DMS 273 (cell line): ENCODE results near the gene TRIM58.

Experiments
- DNase-seq: peaks from one replicate; lab custom pipeline; 2025; ENCODE audit not compliant: unreplicated experiment; lab: John Stamatoyannopoulos, UW

The TRIM58 gene, protein sequence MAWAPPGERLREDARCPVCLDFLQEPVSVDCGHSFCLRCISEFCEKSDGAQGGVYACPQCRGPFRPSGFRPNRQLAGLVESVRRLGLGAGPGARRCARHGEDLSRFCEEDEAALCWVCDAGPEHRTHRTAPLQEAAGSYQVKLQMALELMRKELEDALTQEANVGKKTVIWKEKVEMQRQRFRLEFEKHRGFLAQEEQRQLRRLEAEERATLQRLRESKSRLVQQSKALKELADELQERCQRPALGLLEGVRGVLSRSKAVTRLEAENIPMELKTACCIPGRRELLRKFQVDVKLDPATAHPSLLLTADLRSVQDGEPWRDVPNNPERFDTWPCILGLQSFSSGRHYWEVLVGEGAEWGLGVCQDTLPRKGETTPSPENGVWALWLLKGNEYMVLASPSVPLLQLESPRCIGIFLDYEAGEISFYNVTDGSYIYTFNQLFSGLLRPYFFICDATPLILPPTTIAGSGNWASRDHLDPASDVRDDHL

DNA sequence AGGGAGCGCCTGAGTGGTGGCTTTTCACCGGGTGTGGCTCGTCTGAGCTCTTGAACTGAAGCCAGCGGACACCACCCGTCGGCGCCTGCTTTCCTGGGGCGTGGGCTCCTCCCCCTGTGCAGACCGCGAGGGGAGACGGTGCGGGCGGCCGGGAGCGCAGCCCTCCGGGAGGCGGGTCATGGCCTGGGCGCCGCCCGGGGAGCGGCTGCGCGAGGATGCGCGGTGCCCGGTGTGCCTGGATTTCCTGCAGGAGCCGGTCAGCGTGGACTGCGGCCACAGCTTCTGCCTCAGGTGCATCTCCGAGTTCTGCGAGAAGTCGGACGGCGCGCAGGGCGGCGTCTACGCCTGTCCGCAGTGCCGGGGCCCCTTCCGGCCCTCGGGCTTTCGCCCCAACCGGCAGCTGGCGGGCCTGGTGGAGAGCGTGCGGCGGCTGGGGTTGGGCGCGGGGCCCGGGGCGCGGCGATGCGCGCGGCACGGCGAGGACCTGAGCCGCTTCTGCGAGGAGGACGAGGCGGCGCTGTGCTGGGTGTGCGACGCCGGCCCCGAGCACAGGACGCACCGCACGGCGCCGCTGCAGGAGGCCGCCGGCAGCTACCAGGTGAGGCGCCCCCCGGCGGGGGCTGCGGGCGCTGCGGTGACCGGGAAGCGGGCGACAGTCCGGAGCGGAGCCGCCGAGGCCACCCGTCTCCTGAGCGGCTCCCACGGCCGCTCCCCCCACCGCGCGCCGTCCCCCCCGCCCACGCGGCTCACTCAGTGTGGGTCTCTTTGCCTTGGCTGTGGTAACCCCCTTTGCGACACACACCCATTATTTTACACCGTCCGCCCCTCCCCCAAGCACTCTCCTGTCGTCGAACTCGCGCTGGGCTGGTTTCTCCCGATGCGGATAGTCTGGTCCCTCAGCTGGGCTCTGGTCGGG is at the start of gene TRIM58:
TSS of gene TRIM58 (plus strand) at position 119 of the 916 bp plus-strand sequence. CDS start at position 179, 60 bp downstream.
- no peak for DNase-seq

GRCh38 chr1:247812637-247813036 is 44.4 kb upstream of the TRIM58 start:
- no peak for DNase-seq

DNA sequence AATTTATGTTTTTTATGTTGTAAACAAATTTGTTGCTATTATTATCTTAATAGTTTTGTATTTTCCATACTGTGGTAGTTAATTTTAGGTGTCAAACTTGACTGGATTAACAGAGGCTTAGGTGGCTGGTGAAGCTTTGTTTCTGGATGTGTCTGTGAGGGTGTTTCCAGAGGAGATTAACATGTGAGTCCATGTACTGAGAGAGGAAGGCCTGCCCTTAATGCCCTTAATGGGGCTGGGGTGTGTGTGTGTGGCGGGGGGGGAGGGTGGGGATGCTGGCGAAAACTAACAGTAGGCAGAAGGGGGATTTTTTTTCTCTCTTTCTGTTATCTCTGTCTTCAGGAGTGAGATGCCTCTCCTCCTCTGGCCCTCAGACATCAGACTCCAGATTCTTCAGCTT is 34.9 kb upstream of the TRIM58 start:
- no peak for DNase-seq

DNA sequence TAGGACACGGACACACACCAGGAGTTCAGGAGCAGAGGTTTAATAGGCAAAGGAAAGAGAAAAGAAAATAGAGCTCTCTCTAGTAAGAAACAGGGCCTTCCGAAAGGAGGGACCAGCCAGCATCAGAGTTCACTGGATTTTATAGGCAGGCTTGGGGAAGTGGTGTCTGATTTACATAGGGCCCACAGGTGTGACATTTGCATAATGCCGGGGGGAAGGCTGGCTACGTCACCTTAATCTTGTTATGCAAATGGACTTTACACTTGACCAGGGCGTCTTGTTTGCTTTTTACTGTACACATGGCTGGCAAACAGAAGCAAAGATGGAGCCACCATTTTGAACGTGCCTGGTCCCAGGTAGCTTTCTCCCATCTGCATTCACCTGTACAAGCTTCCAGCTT is 33.0 kb upstream of the TRIM58 start, which contains the start of gene OR14A16:
TSS of gene OR14A16 (minus strand) at position 97 of the 400 bp plus-strand sequence. CDS start 8,390 bp downstream, outside the sequence.
- no peak for DNase-seq

DNA sequence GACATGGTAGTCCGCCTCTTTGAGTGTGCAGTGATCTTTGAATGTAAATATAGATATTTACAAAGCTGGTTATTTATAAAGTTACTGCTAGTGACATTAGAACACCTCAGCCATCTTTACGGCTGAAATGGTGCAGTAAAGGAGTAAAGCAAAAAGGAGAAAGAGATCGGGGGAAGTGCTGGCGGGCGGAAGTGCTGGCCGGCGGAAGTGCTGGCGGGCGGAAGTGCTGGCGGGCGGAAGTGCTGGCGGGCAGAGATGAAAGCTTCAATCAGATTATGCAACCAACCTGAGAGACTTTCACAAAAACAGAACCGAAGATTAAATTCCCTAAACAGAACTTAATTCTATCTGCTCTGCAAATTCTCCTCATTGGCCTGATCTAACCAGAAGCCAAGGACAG is 31.6 kb upstream of the TRIM58 start:
- DNase-seq = no peak

DNA sequence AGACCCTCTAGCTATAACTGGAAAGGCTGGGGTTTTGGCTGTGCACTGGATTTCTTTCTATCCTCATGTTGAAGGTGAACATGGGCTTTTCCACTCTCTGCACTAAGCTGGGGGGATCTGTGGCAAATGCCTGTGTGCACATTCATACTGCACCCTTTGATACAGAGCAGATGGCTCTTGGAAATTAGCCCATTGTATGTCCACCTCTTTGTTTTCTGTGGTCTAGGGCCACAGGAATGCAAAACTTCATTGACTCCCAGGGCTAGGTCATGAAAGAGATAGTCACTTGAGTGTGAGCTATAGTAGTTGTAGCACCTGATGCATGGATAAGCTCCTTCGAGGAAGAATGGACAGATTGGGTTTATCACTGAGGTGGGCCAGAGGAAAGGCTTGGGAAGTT is 27.3 kb upstream of the TRIM58 start:
- DNase-seq = no peak

DNA sequence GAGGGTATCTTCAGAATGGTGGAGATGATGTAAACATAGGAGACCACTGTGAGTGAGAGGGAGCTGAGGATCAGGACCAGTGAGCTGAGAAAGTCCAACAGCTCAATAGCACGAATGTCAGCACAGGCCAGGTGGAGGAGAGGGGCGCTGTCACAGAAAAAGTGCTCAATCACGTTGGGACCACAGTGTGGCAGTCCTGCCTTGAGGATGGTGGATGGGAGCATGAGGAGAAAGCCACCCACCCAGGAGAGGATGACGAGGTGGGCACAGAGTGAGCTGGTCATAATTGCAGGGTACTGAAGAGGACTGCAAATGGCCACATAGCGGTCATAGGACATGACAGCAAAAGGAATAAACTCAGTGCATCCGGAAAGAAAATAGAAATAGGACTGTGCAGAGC is 23.4 kb upstream of the TRIM58 start:
- DNase-seq = no peak

GRCh38 chr1:247840818-247841217 is 16.2 kb upstream of the TRIM58 start:
- DNase-seq = no peak

- DNase-seq = no peak
These were observed 15.2 kb upstream of the TRIM58 start, which contains the start of gene OR11L1 for GRCh38 chr1:247841796-247842195. Gene OR11L1 (minus strand): TSS chr1:247841896. CDS start chr1:247841896, 0 bp downstream.

DNA sequence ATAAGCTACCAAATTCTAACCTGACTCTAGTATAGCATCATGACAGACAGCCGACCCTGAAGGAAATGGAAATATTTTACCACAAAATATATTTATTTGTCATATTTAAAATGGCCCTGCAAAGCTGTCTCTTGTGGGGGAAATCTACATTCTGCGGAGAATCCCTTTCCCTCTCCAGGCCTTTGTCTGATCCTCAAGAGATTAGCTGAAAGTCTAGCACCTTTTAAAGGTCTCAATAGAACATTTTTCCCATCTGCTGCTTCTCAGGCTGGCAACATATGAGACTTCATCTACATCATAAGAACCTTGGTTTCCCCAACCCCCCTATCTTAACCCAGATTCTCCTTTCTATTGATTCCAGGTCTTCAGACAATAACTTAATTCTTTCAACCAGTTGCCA is 13.6 kb upstream of the TRIM58 start:
- DNase-seq = no peak

DNA sequence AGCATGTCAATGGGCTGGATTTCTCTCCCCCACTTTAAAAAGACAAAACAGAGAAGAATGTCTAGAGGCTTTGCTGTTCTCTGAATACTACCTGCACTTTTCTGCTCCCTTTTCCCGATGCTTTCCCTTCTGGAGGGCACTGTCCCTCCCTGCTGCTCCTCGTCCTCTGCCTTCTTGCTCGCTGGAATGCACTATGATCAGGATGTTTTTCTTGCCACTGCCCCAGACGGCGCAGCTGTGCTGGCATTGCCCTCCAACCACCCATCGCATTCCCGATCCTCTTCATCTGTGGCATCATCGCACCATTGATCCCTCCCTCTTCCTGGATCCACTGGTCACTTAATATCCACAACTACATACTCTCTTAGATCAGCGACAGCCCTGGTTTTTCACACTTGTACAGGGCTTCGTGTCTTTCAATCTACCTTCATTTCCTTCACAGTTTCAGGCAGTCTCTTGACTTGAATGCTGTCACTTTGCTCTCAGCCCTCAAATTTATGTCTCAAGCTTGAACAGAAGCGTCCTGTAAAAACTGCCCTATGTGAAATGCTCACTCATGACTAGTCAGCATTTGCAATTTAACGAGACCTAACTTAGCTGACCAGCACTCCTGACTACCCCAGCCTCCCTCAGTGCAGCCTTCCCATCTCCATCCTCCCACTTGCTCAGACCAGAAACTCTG is 11.8 kb upstream of the TRIM58 start:
- no peak for DNase-seq

DNA sequence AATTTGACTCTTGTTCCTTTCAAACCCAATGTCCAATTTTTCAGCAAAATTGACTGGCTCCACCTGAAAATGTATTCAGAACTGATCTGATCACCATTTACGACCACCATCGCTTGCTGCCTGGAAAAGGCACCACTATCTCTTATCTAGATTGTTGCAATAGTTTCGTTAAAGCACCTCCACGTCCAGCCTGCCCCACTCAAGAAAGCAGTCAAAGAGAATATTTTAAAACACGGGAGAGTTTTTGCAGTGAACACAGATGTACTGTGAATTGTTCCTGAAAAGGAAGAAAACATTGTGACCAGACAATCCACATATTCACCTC is 11.3 kb upstream of the TRIM58 start:
- no peak for DNase-seq

DNA sequence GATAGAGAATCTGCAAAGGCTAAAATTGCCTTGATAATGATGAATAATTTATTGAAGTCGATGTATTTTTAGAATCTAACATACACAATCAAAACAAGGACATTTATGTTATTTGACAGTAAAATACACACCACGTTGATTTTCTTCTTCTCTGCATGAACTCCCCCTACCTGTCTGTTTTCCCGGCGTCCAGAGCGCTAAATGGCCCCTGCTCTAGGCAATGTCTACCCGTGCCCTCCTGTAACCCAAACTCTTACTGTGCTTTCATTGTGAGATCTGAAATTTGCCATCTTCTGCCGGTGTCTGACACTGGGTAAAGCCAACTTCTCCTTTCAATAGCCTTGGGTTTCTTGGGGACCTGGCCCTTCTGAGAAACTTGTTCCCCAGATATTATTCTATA is 8.6 kb upstream of the TRIM58 start:
- no peak for DNase-seq

- DNase-seq = no peak
These were observed 7.4 kb upstream of the TRIM58 start for GRCh38 chr1:247849616-247850015.

DNA sequence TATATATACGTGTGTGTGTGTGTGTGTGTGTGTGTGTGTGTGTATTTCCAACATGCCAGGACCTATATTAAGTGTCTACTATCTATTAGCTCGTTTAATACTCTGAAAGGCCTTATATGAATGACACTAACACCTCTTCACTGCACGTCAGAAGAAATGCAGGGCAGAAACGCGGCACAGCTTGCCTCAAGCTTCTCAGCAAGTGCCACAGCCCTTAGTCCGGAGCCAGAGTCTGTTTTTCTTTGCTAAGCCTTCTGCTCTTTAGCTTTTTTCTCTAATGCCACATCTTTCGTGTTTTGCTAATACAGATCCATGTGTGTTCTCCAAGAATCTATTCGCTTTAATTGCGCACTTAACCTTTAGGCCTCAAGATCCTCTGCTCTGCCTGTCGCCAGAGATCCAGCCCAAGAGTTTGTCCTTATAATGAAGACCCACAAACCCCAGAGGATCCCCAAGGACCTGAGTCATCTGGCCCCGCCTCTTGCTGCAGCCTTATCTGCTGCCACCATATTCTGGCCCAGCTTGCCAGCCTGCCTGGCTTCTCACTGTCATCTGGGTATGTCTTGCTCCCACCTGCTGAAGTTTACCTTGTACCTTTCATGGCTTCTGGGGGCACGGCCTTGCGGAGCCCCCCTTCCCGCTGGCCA is 2.0 kb upstream of the TRIM58 start:
- no peak for DNase-seq

- no peak for DNase-seq
These were observed 1.1 kb upstream of the TRIM58 start for GRCh38 chr1:247855911-247856310.

- no peak for DNase-seq
These were observed 1.1 kb downstream of the TRIM58 start for GRCh38 chr1:247857985-247858619.

- DNase-seq = no peak
These were observed 5.8 kb downstream of the TRIM58 start for GRCh38 chr1:247862756-247863155.

- no peak for DNase-seq
These were observed 7.7 kb downstream of the TRIM58 start for GRCh38 chr1:247864644-247865043.

- DNase-seq = no peak
These were observed 8.4 kb downstream of the TRIM58 start for GRCh38 chr1:247865416-247865815.
